ENCODE measurements around the gene THRB.

DNA sequence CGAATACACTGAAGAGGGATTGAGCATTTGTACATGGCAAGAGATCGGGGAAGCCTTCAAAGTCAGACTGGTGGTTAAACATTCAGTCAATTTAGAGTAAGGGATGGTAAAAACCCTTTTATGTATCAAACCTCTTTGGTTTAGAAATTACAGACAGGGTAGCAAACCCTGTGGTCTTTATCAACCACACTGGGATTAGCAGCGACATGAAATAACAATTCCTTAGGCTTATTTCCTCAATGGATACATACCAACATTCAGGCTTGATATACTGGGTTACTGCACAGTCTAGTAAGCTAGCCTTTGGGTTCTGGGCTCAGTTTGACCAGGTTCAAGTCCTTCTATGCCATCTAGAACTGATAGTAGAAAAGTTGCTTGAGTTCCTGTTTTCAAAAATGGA, 127.4 kb downstream of the THRB start:
- TF ChIP-seq POLR2AphosphoS5 (IDR thresholded peaks at IDR 0.05; ENCODE audit: insufficient read depth in 1 of 2, low read depth in 1 of 2) (no peak), CTCF (IDR thresholded peaks at IDR 0.05) (no peak), POLR2A (IDR thresholded peaks at IDR 0.05) (no peak)

All from vagina (tissue), 2 donors.